22Rv1 (cell line): Measurements from ENCODE around the gene ARID3A.

Experiments used
- ZFX ChIP-seq: fragments of 450-650 bp; IDR thresholded peaks from 2 replicates; pipeline ENCODE4 v1.6.1; 2017; ENCODE audit warnings: antibody characterized with exemption, borderline replicate concordance
- TF ChIP-seq, protein P1 (sequence below): fragments of 450-650 bp; IDR thresholded peaks from 2 replicates; pipeline ENCODE4 v1.5.1; 2017; ENCODE audit warnings: mild to moderate bottlenecking

DNA sequence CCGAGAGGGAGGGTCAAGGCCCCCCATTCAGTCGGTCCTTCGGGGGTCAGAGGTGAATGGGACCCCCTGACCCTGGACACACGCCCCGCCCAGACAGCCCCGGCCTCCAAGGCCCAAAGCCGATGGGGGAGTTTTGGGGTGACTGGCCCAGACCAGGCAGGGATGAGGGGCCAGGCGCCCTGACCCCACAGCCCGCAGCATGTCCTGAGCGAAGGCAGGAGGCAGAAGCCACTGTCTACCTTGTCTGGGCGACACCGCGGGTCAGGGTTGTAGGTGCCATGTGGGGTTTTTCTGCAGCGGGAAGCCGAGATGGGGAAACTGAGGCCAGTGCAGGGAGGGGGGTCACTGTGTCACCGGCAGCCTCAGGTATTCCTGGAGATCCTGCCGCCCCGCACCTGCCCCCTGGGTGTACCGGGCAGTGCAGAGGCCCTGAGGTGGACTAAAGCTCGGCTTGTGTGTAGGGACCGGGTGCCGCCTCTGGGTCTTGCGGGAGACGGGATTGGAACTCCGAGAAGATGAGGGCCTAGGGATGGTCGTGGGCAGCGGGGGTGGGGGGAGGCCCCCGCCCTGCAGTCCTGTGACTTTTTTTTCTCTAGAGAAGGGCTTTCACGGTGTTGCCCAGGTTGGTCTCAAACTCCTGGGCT, 8.5 kb downstream of the ARID3A start:
- TF ChIP-seq, protein P1, sequence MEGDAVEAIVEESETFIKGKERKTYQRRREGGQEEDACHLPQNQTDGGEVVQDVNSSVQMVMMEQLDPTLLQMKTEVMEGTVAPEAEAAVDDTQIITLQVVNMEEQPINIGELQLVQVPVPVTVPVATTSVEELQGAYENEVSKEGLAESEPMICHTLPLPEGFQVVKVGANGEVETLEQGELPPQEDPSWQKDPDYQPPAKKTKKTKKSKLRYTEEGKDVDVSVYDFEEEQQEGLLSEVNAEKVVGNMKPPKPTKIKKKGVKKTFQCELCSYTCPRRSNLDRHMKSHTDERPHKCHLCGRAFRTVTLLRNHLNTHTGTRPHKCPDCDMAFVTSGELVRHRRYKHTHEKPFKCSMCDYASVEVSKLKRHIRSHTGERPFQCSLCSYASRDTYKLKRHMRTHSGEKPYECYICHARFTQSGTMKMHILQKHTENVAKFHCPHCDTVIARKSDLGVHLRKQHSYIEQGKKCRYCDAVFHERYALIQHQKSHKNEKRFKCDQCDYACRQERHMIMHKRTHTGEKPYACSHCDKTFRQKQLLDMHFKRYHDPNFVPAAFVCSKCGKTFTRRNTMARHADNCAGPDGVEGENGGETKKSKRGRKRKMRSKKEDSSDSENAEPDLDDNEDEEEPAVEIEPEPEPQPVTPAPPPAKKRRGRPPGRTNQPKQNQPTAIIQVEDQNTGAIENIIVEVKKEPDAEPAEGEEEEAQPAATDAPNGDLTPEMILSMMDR: no peak
- TF ChIP-seq ZFX: no peak
